Activated naive CD8-positive, alpha-beta T cell treated with anti-CD3 and anti-CD28 coated beads, Interleukin-2, amount 50 U/mL, for 24 hours (primary cell): Measurements from ENCODE around the gene APOH.
A peak's percentile ranks its signal among the peaks of the same experiment; 100 is the strongest.

Experiments used
- ATAC-seq: fragments of 150-1000 bp; cut with Tn5 transposase; one replicate; pipeline ENCODE4 v1.10.0; 2021
- DNase-seq: peaks from one replicate; pipeline ENCODE4 v3.0.0; 2021
- H3K27ac Mint-ChIP-seq: one replicate; pipeline ENCODE4 v1.8.0; 2021; ENCODE audit warnings: mild to moderate bottlenecking, mixed read lengths
- H3K27me3 Mint-ChIP-seq: one replicate; pipeline ENCODE4 v1.8.0; 2021; ENCODE audit warnings: mixed read lengths
- H3K36me3 Mint-ChIP-seq: one replicate; pipeline ENCODE4 v1.8.0; 2021; ENCODE audit warnings: low read depth, mixed read lengths
- H3K4me1 Mint-ChIP-seq: one replicate; pipeline ENCODE4 v1.8.0; 2021; ENCODE audit warnings: mixed read lengths
- H3K4me3 Mint-ChIP-seq: one replicate; pipeline ENCODE4 v1.8.0; 2021; ENCODE audit warnings: mild to moderate bottlenecking, moderate library complexity, mixed read lengths
- H3K9me3 Mint-ChIP-seq: one replicate; pipeline ENCODE4 v1.8.0; 2021; ENCODE audit warnings: mixed read lengths

The APOH gene

GRCh38 chr17:66190738-66191592 lies 38.2 kb downstream of the APOH start:
- Mint-ChIP-seq H3K27ac (peak overlapping the region; percentile 81), H3K4me1 (peaks cover 17% of the 10 kb centered on the region), H3K4me3 (peak overlapping the region; percentile 82), H3K9me3 (no peaks in the 10 kb centered on the region), H3K27me3 (no peaks in the 10 kb centered on the region), H3K36me3 (no peaks in the 10 kb centered on the region)
- no peak for ATAC-seq
- no peak for DNase-seq

- Mint-ChIP-seq H3K9me3 (no peaks in the 10 kb centered on the region), H3K4me3 (no peak overlapping the region), H3K27ac (no peak overlapping the region), H3K4me1 (peaks cover 17% of the 10 kb centered on the region), H3K36me3 (no peaks in the 10 kb centered on the region), H3K27me3 (no peaks in the 10 kb centered on the region)
- DNase-seq: no peak
- ATAC-seq: no peak
Measured at GRCh38 chr17:66187718-66188117, 41.5 kb downstream of the APOH start.

GRCh38 chr17:66185862-66186261 lies 43.4 kb downstream of the APOH start:
- Mint-ChIP-seq H3K4me1 (peaks cover 4% of the 10 kb centered on the region), H3K4me3 (no peak overlapping the region), H3K27ac (no peak overlapping the region), H3K27me3 (no peaks in the 10 kb centered on the region), H3K36me3 (peaks cover 2% of the 10 kb centered on the region), H3K9me3 (no peaks in the 10 kb centered on the region)
- no peak for ATAC-seq
- DNase-seq: no peak

- no peaks in the 10 kb centered on the region for H3K4me1 Mint-ChIP-seq
- no peaks in the 10 kb centered on the region for H3K27me3 Mint-ChIP-seq
- H3K9me3 Mint-ChIP-seq: no peaks in the 10 kb centered on the region
- no peak for DNase-seq
- H3K27ac Mint-ChIP-seq: no peak overlapping the region
- H3K36me3 Mint-ChIP-seq: peaks cover 2% of the 10 kb centered on the region
- no peak for ATAC-seq
- H3K4me3 Mint-ChIP-seq: no peak overlapping the region
Measured at GRCh38 chr17:66184392-66184791, 44.8 kb downstream of the APOH start.

DNA sequence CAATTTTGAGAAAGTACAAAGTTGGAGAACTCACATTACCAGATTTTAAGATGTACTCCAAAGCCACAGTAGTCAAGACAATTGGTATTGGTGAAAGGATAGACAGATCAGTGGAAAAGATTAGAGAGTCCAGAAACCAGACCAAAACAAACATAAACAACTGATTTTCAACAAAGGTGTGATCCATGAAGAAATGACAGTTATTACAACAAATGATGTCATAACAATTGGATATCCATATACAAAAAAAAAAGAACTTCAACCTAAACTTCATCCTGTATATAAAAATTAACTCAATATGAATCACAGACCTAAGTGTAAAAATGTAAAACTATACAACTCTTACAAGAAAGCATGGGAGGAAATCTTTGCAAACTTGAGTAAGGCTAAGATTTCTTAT lies 45.7 kb downstream of the APOH start:
- Mint-ChIP-seq H3K4me1 (no peaks in the 10 kb centered on the region), H3K27me3 (no peaks in the 10 kb centered on the region), H3K27ac (no peak overlapping the region), H3K36me3 (peaks cover 2% of the 10 kb centered on the region), H3K9me3 (no peaks in the 10 kb centered on the region), H3K4me3 (no peak overlapping the region)
- no peak for DNase-seq
- ATAC-seq: no peak

DNA sequence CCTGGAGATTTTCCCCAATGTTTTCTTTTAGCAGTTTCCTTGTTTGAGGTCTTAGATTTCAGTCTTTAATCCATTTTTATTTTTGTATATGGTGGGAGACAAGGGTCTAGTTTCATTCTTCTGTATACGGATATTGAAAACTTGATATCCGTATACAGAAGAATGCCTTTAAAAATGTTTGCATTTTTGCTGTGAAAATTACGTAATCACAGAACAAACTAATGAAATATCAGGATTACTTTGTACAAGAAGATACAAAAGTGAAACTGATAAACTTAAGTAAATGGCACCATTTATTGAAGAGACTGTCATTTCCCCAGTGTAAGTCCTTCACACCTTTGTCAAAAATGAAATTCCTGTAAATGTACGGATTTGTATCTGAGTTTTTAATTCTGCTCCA lies 50.6 kb downstream of the APOH start:
- Mint-ChIP-seq H3K36me3 (peaks cover 2% of the 10 kb centered on the region), H3K27ac (no peak overlapping the region), H3K4me1 (no peaks in the 10 kb centered on the region), H3K9me3 (no peaks in the 10 kb centered on the region), H3K27me3 (no peaks in the 10 kb centered on the region), H3K4me3 (no peak overlapping the region)
- ATAC-seq: no peak
- DNase-seq: no peak

DNA sequence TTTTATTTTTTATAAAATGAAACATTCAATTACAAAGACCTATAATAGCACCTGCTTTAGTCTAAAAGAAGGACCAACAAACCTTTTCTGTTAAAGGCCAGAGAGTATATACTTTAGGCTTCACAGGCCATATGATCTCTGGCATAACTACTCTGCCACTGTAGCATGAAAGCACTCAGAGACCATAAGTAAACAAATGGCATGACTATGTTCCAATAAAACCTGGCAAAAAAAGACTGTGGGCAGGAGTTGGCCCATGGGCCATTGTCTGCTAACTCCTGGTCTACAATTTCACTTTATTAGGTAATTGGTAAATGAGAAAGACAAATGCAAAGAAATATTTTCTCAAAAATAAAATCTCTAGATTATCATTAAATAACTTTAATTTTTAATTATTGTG lies 52.2 kb downstream of the APOH start:
- ATAC-seq (no peak), DNase-seq (no peak)
- no peaks in the 10 kb centered on the region for H3K27me3 Mint-ChIP-seq
- H3K27ac Mint-ChIP-seq: no peak overlapping the region
- H3K4me1 Mint-ChIP-seq: no peaks in the 10 kb centered on the region
- H3K4me3 Mint-ChIP-seq: no peak overlapping the region
- H3K9me3 Mint-ChIP-seq: no peaks in the 10 kb centered on the region
- H3K36me3 Mint-ChIP-seq: no peaks in the 10 kb centered on the region

DNA sequence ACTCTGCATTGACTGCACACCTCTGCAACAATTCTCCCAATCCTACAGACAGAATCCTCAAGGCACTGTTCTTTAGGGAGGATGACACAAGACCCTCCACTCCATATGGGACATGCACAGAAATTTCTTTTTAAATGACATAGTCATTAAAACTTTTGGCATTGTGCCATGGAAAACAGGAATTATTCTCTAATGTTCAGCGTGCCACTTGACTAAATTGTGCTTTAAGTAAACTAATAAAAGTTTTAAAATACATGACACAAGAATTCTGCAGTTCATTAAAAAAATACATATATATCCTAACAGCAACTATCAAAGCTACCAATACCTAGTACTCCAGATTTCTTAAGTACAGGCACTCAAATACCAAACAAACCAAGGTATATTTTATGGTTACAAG lies 53.3 kb downstream of the APOH start:
- H3K27ac Mint-ChIP-seq: no peak overlapping the region
- ATAC-seq: no peak
- H3K36me3 Mint-ChIP-seq: no peaks in the 10 kb centered on the region
- no peaks in the 10 kb centered on the region for H3K27me3 Mint-ChIP-seq
- no peak for DNase-seq
- H3K4me3 Mint-ChIP-seq: no peak overlapping the region
- no peaks in the 10 kb centered on the region for H3K9me3 Mint-ChIP-seq
- no peaks in the 10 kb centered on the region for H3K4me1 Mint-ChIP-seq

DNA sequence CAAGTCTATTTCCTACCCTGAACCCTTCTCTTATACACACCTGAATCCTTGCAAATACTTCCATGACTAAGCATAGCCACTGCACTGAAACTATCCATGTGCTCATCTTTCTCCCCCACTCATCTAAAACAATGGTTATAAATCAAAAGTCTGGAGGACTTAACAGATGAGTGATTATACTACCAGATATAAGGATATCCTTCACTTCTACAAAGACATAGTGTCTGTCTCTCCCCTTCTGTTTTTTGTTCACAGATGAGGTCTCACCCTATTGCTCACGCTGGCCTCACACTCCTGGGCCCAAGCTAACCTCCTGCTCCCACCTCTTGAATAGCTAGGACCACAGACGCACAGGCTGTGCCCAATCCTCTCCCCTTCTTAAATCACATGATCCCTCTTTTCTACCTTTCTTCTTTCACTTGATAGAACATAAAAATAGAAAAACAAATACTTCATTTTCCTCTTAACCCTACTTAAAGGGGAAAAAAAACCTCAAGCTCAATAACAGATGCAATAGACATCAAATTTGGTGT lies 56.5 kb downstream of the APOH start:
- Mint-ChIP-seq H3K27me3 (no peaks in the 10 kb centered on the region), H3K27ac (no peak overlapping the region), H3K4me3 (no peak overlapping the region), H3K9me3 (no peaks in the 10 kb centered on the region), H3K4me1 (no peaks in the 10 kb centered on the region), H3K36me3 (no peaks in the 10 kb centered on the region)
- no peak for DNase-seq
- ATAC-seq: no peak

GRCh38 chr17:66172144-66172543 lies 57.1 kb downstream of the APOH start:
- H3K36me3 Mint-ChIP-seq: no peaks in the 10 kb centered on the region
- no peak overlapping the region for H3K27ac Mint-ChIP-seq
- DNase-seq (no peak), ATAC-seq (no peak)
- H3K4me3 Mint-ChIP-seq: no peak overlapping the region
- H3K27me3 Mint-ChIP-seq: no peaks in the 10 kb centered on the region
- no peaks in the 10 kb centered on the region for H3K4me1 Mint-ChIP-seq
- H3K9me3 Mint-ChIP-seq: no peaks in the 10 kb centered on the region

- H3K4me1 Mint-ChIP-seq: no peaks in the 10 kb centered on the region
- H3K4me3 Mint-ChIP-seq: no peak overlapping the region
- H3K9me3 Mint-ChIP-seq: no peaks in the 10 kb centered on the region
- no peaks in the 10 kb centered on the region for H3K36me3 Mint-ChIP-seq
- no peaks in the 10 kb centered on the region for H3K27me3 Mint-ChIP-seq
- ATAC-seq (no peak), DNase-seq (no peak)
- no peak overlapping the region for H3K27ac Mint-ChIP-seq
Measured at GRCh38 chr17:66171692-66172091, 57.5 kb downstream of the APOH start.

- DNase-seq: no peak
- Mint-ChIP-seq H3K9me3 (no peaks in the 10 kb centered on the region), H3K36me3 (no peaks in the 10 kb centered on the region), H3K4me1 (no peaks in the 10 kb centered on the region), H3K4me3 (no peak overlapping the region), H3K27me3 (no peaks in the 10 kb centered on the region), H3K27ac (no peak overlapping the region)
- ATAC-seq: no peak
Measured at GRCh38 chr17:66171172-66171571, 58.0 kb downstream of the APOH start.

DNA sequence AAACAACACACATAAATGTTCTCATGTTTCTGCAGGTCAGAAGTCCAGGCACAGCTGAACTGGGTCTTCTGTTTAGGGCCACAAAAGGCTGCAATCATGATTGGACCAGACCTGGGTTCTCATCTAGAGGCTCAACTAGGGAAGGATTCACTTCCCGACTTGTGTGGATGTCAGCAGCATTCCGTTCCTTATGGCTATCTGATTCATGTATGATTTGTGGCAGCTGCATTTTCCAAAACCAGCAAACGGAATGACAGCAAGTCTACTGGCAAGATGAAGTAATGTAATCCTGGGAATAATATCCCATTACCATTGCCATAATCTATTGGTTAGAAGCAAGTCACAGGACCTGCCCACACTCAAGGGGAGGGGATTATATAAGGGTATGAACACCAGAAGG lies 59.4 kb downstream of the APOH start:
- H3K27ac Mint-ChIP-seq: no peak overlapping the region
- ATAC-seq (no peak), DNase-seq (no peak)
- H3K4me1 Mint-ChIP-seq: no peaks in the 10 kb centered on the region
- H3K9me3 Mint-ChIP-seq: no peaks in the 10 kb centered on the region
- no peaks in the 10 kb centered on the region for H3K27me3 Mint-ChIP-seq
- H3K36me3 Mint-ChIP-seq: no peaks in the 10 kb centered on the region
- H3K4me3 Mint-ChIP-seq: no peak overlapping the region

DNA sequence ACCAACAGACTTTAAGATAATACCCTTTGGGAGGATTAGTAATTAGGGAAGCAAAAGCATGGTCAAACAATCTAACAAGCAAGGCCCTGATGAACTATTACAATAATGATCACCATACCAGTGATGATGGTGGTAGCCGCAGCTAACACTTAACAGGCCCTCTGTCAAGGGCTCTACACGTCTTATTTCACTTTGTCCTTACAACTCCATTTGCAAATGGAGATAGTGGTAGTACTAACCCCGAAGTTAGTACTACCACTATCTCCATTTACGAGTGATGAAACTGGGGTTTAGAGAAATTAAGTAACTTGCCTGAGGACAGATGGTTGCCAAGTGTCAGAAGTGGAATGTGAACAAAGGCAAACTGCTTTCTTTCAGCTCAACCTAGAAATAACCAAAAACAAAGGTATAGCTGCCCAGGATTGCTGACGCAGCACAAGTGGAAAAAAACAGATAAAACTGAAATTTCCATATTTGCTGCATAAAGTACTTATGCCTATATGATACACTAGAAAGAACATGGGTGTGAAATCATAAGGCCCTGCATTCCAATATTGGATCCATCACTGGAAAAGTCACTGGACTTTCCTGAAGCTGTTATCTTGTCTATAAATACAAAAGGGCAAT lies 61.9 kb downstream of the APOH start:
- no peak for ATAC-seq
- H3K4me1 Mint-ChIP-seq: no peaks in the 10 kb centered on the region
- H3K4me3 Mint-ChIP-seq: no peak overlapping the region
- no peaks in the 10 kb centered on the region for H3K27me3 Mint-ChIP-seq
- H3K27ac Mint-ChIP-seq: no peak overlapping the region
- H3K36me3 Mint-ChIP-seq: no peaks in the 10 kb centered on the region
- no peaks in the 10 kb centered on the region for H3K9me3 Mint-ChIP-seq
- DNase-seq: no peak

DNA sequence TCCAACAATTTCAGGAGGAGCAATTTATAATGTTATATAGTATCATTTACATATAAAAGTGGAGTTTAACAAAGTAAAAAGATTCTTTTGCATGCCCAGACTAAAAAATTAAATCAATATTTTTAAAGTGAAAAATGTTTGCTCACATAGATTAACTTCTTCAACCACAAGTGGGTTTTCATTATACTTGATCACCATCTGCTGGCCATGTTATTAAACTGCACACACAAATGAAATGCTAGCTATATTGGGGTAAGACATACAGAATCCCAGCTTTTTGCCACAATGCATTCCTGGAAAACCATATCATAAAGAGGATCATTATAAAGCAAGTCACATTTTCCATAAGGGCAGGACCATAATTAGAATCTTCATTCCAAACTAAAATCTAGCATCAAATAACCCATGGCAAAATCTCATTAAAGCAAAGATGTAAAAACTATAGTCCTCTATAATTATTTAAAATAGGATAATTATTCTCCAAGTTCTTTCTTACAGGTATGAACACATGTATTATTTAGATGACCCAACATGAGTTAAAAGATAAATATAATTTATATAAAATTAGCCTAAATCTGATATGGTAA lies 63.6 kb downstream of the APOH start:
- Mint-ChIP-seq H3K4me1 (peaks cover 4% of the 10 kb centered on the region), H3K27me3 (no peaks in the 10 kb centered on the region), H3K9me3 (no peaks in the 10 kb centered on the region), H3K36me3 (no peaks in the 10 kb centered on the region), H3K27ac (no peak overlapping the region), H3K4me3 (no peak overlapping the region)
- DNase-seq (peak; percentile 7), ATAC-seq (no peak)
